ENCODE results near the gene HMCN1.

The HMCN1 gene

DNA sequence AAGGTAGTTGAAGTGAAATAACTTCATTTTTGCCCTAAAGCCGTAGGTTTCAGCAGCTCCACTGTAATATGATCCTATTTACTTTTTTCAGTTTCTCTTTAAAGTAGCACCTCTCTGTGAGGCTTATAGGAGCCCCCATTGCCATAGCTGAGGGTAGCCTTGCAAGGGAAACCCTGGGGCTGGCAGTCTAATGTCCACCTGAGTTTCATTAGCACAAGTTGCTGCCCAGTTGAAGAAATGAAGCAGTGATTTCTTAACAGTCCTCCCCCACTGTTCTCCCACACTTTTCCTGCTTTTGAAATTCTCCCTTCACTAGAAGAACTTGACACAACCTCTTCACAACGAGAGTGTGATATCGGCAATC is 1.5 kb downstream of the HMCN1 start:
- TF ChIP-seq TSHZ2 (CRISPR knock-in tag; IDR thresholded peaks at IDR 0.05) (no peak), GLIS3 (CRISPR knock-in tag; IDR thresholded peaks at IDR 0.05) (no peak), TCF4 (CRISPR knock-in tag; IDR thresholded peaks at IDR 0.05; ENCODE audit: borderline replicate concordance) (no peak), BACH2 (CRISPR knock-in tag; IDR thresholded peaks at IDR 0.05; ENCODE audit: borderline replicate concordance) (no peak), ARNTL (CRISPR knock-in tag; IDR thresholded peaks at IDR 0.05; ENCODE audit: borderline replicate concordance, low read depth) (no peak), SNAI2 (CRISPR knock-in tag; IDR thresholded peaks at IDR 0.05) (no peak), RARB (CRISPR knock-in tag; IDR thresholded peaks at IDR 0.05) (no peak), PPARA (CRISPR knock-in tag; IDR thresholded peaks at IDR 0.05; ENCODE audit: borderline replicate concordance) (no peak), ESRRG (CRISPR knock-in tag; IDR thresholded peaks at IDR 0.05) (no peak), ZC3H10 (CRISPR knock-in tag; IDR thresholded peaks at IDR 0.05) (no peak), TOX (CRISPR knock-in tag; IDR thresholded peaks at IDR 0.05; ENCODE audit: borderline replicate concordance) (no peak), ZNF565 (CRISPR knock-in tag; conservative IDR thresholded peaks at IDR 0.05; ENCODE audit: low read depth) (no peak), ZNF8 (CRISPR knock-in tag; IDR thresholded peaks at IDR 0.05) (no peak), ZNF70 (CRISPR knock-in tag; IDR thresholded peaks at IDR 0.05) (no peak), CSDC2 (CRISPR knock-in tag; IDR thresholded peaks at IDR 0.05) (no peak)
- TF ChIP-seq, protein P1, sequence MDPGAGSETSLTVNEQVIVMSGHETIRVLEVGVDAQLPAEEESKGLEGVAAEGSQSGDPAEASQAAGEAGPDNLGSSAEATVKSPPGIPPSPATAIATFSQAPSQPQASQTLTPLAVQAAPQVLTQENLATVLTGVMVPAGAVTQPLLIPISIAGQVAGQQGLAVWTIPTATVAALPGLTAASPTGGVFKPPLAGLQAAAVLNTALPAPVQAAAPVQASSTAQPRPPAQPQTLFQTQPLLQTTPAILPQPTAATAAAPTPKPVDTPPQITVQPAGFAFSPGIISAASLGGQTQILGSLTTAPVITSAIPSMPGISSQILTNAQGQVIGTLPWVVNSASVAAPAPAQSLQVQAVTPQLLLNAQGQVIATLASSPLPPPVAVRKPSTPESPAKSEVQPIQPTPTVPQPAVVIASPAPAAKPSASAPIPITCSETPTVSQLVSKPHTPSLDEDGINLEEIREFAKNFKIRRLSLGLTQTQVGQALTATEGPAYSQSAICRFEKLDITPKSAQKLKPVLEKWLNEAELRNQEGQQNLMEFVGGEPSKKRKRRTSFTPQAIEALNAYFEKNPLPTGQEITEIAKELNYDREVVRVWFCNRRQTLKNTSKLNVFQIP (CRISPR knock-in tag; IDR thresholded peaks at IDR 0.05; ENCODE audit: borderline replicate concordance, low read depth) = no peak
- TF ChIP-seq, protein P2, sequence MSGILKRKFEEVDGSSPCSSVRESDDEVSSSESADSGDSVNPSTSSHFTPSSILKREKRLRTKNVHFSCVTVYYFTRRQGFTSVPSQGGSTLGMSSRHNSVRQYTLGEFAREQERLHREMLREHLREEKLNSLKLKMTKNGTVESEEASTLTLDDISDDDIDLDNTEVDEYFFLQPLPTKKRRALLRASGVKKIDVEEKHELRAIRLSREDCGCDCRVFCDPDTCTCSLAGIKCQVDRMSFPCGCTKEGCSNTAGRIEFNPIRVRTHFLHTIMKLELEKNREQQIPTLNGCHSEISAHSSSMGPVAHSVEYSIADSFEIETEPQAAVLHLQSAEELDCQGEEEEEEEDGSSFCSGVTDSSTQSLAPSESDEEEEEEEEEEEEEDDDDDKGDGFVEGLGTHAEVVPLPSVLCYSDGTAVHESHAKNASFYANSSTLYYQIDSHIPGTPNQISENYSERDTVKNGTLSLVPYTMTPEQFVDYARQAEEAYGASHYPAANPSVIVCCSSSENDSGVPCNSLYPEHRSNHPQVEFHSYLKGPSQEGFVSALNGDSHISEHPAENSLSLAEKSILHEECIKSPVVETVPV (CRISPR knock-in tag; IDR thresholded peaks at IDR 0.05) = no peak
- TF ChIP-seq, protein P3, sequence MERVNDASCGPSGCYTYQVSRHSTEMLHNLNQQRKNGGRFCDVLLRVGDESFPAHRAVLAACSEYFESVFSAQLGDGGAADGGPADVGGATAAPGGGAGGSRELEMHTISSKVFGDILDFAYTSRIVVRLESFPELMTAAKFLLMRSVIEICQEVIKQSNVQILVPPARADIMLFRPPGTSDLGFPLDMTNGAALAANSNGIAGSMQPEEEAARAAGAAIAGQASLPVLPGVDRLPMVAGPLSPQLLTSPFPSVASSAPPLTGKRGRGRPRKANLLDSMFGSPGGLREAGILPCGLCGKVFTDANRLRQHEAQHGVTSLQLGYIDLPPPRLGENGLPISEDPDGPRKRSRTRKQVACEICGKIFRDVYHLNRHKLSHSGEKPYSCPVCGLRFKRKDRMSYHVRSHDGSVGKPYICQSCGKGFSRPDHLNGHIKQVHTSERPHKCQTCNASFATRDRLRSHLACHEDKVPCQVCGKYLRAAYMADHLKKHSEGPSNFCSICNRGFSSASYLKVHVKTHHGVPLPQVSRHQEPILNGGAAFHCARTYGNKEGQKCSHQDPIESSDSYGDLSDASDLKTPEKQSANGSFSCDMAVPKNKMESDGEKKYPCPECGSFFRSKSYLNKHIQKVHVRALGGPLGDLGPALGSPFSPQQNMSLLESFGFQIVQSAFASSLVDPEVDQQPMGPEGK (CRISPR knock-in tag; IDR thresholded peaks at IDR 0.05; ENCODE audit: borderline replicate concordance) = no peak
- TF ChIP-seq, protein P4, sequence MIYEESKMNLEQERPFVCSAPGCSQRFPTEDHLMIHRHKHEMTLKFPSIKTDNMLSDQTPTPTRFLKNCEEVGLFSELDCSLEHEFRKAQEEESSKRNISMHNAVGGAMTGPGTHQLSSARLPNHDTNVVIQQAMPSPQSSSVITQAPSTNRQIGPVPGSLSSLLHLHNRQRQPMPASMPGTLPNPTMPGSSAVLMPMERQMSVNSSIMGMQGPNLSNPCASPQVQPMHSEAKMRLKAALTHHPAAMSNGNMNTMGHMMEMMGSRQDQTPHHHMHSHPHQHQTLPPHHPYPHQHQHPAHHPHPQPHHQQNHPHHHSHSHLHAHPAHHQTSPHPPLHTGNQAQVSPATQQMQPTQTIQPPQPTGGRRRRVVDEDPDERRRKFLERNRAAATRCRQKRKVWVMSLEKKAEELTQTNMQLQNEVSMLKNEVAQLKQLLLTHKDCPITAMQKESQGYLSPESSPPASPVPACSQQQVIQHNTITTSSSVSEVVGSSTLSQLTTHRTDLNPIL (CRISPR knock-in tag; IDR thresholded peaks at IDR 0.05; ENCODE audit: low read depth) = no peak
- peak; percentile 19 for ATAC-seq

- TF ChIP-seq ARNTL (CRISPR knock-in tag; IDR thresholded peaks at IDR 0.05; ENCODE audit: borderline replicate concordance, low read depth) (no peak), CSDC2 (CRISPR knock-in tag; IDR thresholded peaks at IDR 0.05) (no peak), RARB (CRISPR knock-in tag; IDR thresholded peaks at IDR 0.05) (no peak)
- no peak for ATAC-seq
Measured at GRCh38 chr1:185739967-185740366, 5.8 kb downstream of the HMCN1 start.

GRCh38 chr1:185741551-185741950 is 7.4 kb downstream of the HMCN1 start:
- ATAC-seq = no peak
- TF ChIP-seq ZNF8 (CRISPR knock-in tag; IDR thresholded peaks at IDR 0.05) = no peak
- TF ChIP-seq, protein P2 (CRISPR knock-in tag; IDR thresholded peaks at IDR 0.05) = no peak
- TF ChIP-seq TSHZ2 (CRISPR knock-in tag; IDR thresholded peaks at IDR 0.05) = no peak
- TF ChIP-seq, protein P3 (CRISPR knock-in tag; IDR thresholded peaks at IDR 0.05; ENCODE audit: borderline replicate concordance) = no peak
- TF ChIP-seq, protein P4 (CRISPR knock-in tag; IDR thresholded peaks at IDR 0.05; ENCODE audit: low read depth) = no peak
- no peak for TF ChIP-seq ISL1 (CRISPR knock-in tag; IDR thresholded peaks at IDR 0.05)
- no peak for TF ChIP-seq ESRRG (CRISPR knock-in tag; IDR thresholded peaks at IDR 0.05)
- no peak for TF ChIP-seq ARNTL (CRISPR knock-in tag; IDR thresholded peaks at IDR 0.05; ENCODE audit: borderline replicate concordance, low read depth)
